HepG2 (cell line): ENCODE data around the gene MXRA7. TPM values are rescaled to one million over a fixed set of nuclear protein-coding genes. Genes with fewer than 3 reads are reported as not detected.

ENCODE experiments used
- ATAC-seq: fragments of 200-7000 bp; cut with Tn5 transposase; 3 replicates; pipeline ENCODE4 v1.9.1; 2020; ENCODE audit warnings: mild to moderate bottlenecking, moderate library complexity
- BruUV-seq: library from RNA; stranded (reverse); fragments of 400-500 nt; replicated peaks from 2 replicates; lab custom pipeline; 2021; lab: Mats Ljungman, UMichigan
- CTCF ChIA-PET: fragments of 300-600 bp; formaldehyde crosslinking; extraction: SDS; loops from one replicate; lab custom pipeline; 2021; ENCODE audit warnings: low total read pairs, inconsistent platforms, low intra/inter-chr PET ratio; lab: Yijun Ruan, JAX
- POLR2A ChIA-PET: fragments of 350-600 bp; sonication (Branson Sonifier 250); formaldehyde crosslinking; loops from one replicate; lab custom pipeline; 2020; ENCODE audit warnings: antibody characterized with exemption, inconsistent platforms; lab: Yijun Ruan, JAX
- DNase-seq: peaks from one replicate; pipeline ENCODE4 v3.0.0-alpha.2; 2015; ENCODE audit warnings: low spot score
- FAIRE-seq: peaks from 3 replicates; lab custom pipeline; 2011; peaks lifted over from hg19 to GRCh38; lab: Jason Lieb, UNC
- H2AFZ ChIP-seq: one replicate; pipeline ENCODE4 v1.6.1; 2011; ENCODE audit warnings: low read length, inconsistent platforms
- H3K27ac ChIP-seq: fragments of 300-600 bp; 3 replicates; pipeline ENCODE4 v1.8.0; 2011; ENCODE audit warnings: mixed run types, mild to moderate bottlenecking, mixed read lengths, low read length, inconsistent platforms; ENCODE audit not compliant: insufficient read depth; ENCODE audit errors: extremely low read length
- H3K27me3 ChIP-seq, 2 experiments: fragments of 200-600 bp in 1 of 2; 2 replicates in 1 of 2; 3 replicates in 1 of 2; pipeline versions ENCODE4 v1.6.0 to v1.8.0; 2011; ENCODE audit warnings: low read length in 2 of 2, mild to moderate bottlenecking in 2 of 2, moderate library complexity in 2 of 2, inconsistent platforms in 1 of 2; ENCODE audit not compliant: insufficient read depth in 2 of 2, control insufficient read depth in 1 of 2
- H3K36me3 ChIP-seq, 2 experiments: fragments of 200-600 bp in 1 of 2; replicated peaks in 1 of 2; 2 replicates in 1 of 2; 3 replicates in 1 of 2; pipeline versions ENCODE4 v1.5.1 to v1.8.0; 2011; ENCODE audit warnings: low read length in 2 of 2, inconsistent platforms in 1 of 2; ENCODE audit not compliant: insufficient read depth in 2 of 2, control insufficient read depth in 1 of 2
- H3K4me1 ChIP-seq: 2 replicates; pipeline ENCODE4 v1.5.1; 2012; ENCODE audit warnings: low read length, inconsistent platforms; ENCODE audit not compliant: insufficient read depth
- H3K4me2 ChIP-seq: 2 replicates; pipeline ENCODE4 v1.6.0; 2011; ENCODE audit warnings: low read depth, low read length, inconsistent platforms
- H3K4me3 ChIP-seq, 3 experiments: fragments of 200-600 bp in 1 of 3; sonication (generic), shearing (Covaris generic) in 1 of 3; replicated peaks in 1 of 3; 2 replicates each; pipeline ENCODE4 v1.5.1; 2011 to 2016; ENCODE audit warnings: low read length in 3 of 3, inconsistent platforms in 2 of 3, low read depth in 2 of 3, mild to moderate bottlenecking in 2 of 3, control low read depth in 1 of 3, mixed read lengths in 1 of 3; ENCODE audit not compliant: insufficient read depth in 1 of 3
- H3K79me2 ChIP-seq: one replicate; pipeline ENCODE4 v1.6.1; 2011; ENCODE audit warnings: low read length, inconsistent platforms; ENCODE audit not compliant: insufficient read depth
- H3K9ac ChIP-seq: 2 replicates; pipeline ENCODE4 v1.6.0; 2011; ENCODE audit warnings: mild to moderate bottlenecking, low read depth, low read length, inconsistent platforms; ENCODE audit not compliant: insufficient read depth
- H3K9me3 ChIP-seq: 2 replicates; pipeline ENCODE4 v1.5.1; 2012; ENCODE audit warnings: mild to moderate bottlenecking, low read length
- H4K20me1 ChIP-seq: 2 replicates; pipeline ENCODE4 v1.6.0; 2011; ENCODE audit warnings: inconsistent platforms, mild to moderate bottlenecking, low read length, moderate library complexity; ENCODE audit not compliant: insufficient read depth
- HOMEZ ChIP-seq: IDR thresholded peaks from 2 replicates; pipeline ENCODE4 v1.6.1; 2016; ENCODE audit warnings: low read depth
- NFKB2 ChIP-seq: sonication (generic); formaldehyde crosslinking; IDR thresholded peaks from 2 replicates; pipeline ENCODE4 v1.4.0; 2020; ENCODE audit warnings: missing genetic modification reagents, borderline replicate concordance
- PHF20 ChIP-seq: sonication (generic); formaldehyde crosslinking; IDR thresholded peaks from 2 replicates; pipeline ENCODE4 v1.5.0; 2020; ENCODE audit warnings: mild to moderate bottlenecking, missing genetic modification reagents
- RXRA ChIP-seq: sonication (generic); formaldehyde crosslinking; IDR thresholded peaks from 2 replicates; pipeline ENCODE4 v1.5.1; 2020; ENCODE audit warnings: missing genetic modification reagents
- WGBS: methylation state at CpG from one replicate; pipeline ENCODE4 v1.1.6; 2017; ENCODE audit warnings: low lambda C conversion rate; 5-methylcytosine and 5-hydroxymethylcytosine counted together
- in situ Hi-C: cut with HindIII; loops from 2 replicates; pipeline ENCODE4 v1.10.0; 2017; ENCODE audit warnings: low pct_unique_long_range_greater_than_20kb; ENCODE audit not compliant: extremely low pct_ligation_motif_present
- intact Hi-C: fragments of 100-400 bp; cut with micrococcal nuclease; formaldehyde crosslinking; loops from one replicate; pipeline ENCODE4 v1.10.0; 2022; ENCODE audit not compliant: unreplicated experiment
- polyA plus RNA-seq, 8 experiments: library from polyadenylated mRNA; depleted of rRNA in 3 of 8; stranded (reverse) in 7 of 8; unstranded in 1 of 8; fragments of >200 nt; fragmentation: Illumina TruSeq in 4 of 8; extraction: Trizol in 4 of 8; gene quantifications; 2 replicates each; pipeline versions ENCODE4 v1.2.1 to v1.2.3, GENCODE V29; 2011 to 2016; ENCODE audit warnings: low read depth in 4 of 8, missing spikeins in 1 of 8, mixed read lengths in 1 of 8; ENCODE audit not compliant: insufficient read depth in 1 of 8
- total RNA-seq, 5 experiments: library from RNA; depleted of rRNA; stranded (reverse); fragments of >200 nt; fragmentation: Illumina TruSeq; extraction: Trizol; gene quantifications; 2 replicates each; pipeline ENCODE4 v1.2.3, GENCODE V29; 2016; ENCODE audit warnings: low read depth in 1 of 5
- TF ChIP-seq, protein P1 (sequence below): sonication (generic); formaldehyde crosslinking; IDR thresholded peaks from 2 replicates; pipeline ENCODE4 v1.4.0; 2020; ENCODE audit warnings: missing genetic modification reagents

Gene MXRA7
- total and polyA plus RNA-seq, 2 of the 13 experiments (the other 11 are each of a cell fraction or from before 2014, with no cell fraction given): 44.8 to 112 TPM

DNA sequence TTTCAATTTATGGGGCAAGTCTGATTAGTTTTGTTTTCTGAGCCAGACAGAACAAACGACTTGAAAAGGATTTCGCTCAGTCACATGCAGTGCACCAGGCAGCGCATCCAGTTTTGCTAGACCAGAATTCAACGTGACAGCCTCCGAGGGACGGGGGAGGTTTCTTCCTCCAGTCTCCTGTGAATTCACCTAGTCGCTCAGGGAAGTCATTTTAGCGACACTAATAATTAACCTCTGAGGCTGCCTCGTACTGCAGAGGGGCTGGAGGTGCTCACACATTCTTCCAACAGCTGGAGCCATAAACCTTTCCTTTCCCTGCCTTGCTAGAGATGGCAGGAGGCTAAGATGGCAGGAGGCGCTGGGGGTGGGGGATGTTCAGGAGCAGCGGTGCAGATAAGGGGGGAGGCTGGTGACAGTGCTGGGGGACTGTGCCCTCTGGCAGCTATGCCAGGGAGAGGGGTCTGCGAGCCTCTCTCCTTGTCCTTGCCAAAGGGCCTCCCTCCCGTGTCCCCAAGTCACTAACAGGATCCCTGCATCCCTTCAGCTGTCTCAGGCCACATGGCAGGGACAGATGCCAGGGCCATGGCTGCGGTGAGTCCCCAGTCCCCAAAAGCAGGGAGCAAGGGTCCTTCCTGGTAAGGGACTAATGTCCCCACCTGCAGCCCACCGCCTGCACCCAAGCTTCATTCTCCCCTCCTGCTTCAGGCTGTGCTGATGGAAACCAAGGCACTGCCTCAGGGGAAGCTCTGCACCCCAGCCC is 24.0 kb downstream of the MXRA7 start:
- BruUV-seq: no TSS peak
- in situ Hi-C loops: no loop called here
- no peak overlapping the region for H3K27ac ChIP-seq

GRCh38 chr17:76685846-76686245 is 24.9 kb downstream of the MXRA7 start:
- ATAC-seq: no peak
- no peaks in the 10 kb centered on the region for H3K9me3 ChIP-seq
- H3K79me2 ChIP-seq: no peaks in the 10 kb centered on the region
- no peak for TF ChIP-seq HOMEZ (CRISPR knock-in tag)
- peaks cover 45% of the 10 kb centered on the region for H3K4me1 ChIP-seq
- no peaks in the 10 kb centered on the region for H3K27me3 ChIP-seq
- BruUV-seq: no TSS peak
- FAIRE-seq: no peak
- no peak overlapping the region for H3K4me3 ChIP-seq
- H3K9ac ChIP-seq: no peak overlapping the region
- POLR2A ChIA-PET: interaction anchor here (0.9 kb wide), 1 partner anchor 14 kb away, joined by 4 read pairs; no protein-coding TSS in a partner anchor
- no peak overlapping the region for H2AFZ ChIP-seq
- H4K20me1 ChIP-seq: no peaks in the 10 kb centered on the region
- in situ Hi-C loops: no loop called here
- no peak for DNase-seq
- WGBS: 96% methylated on average over 8 of the region's 8 CpGs
- no peak overlapping the region for H3K27ac ChIP-seq
- peaks cover 7 to 15% of the 10 kb centered on the region in 2 experiments; a peak in 4 of 5 replicates for H3K36me3 ChIP-seq
- H3K4me2 ChIP-seq: no peak overlapping the region
- intact Hi-C loops: no loop called here
- CTCF ChIA-PET: no interaction called here

More for the DNA sequence above, 24.0 kb downstream of the MXRA7 start:
- Histone ChIP-seq H3K9ac (no peak overlapping the region), H3K36me3 (peaks cover 7 to 12% of the 10 kb centered on the region in 2 experiments; a peak in 4 of 5 replicates), H3K4me3 (no peak overlapping the region), H3K9me3 (no peaks in the 10 kb centered on the region), H2AFZ (no peak overlapping the region), H3K4me2 (no peak overlapping the region), H3K79me2 (no peaks in the 10 kb centered on the region), H4K20me1 (no peaks in the 10 kb centered on the region), H3K27me3 (no peaks in the 10 kb centered on the region), H3K4me1 (peaks cover 54% of the 10 kb centered on the region)
- WGBS: 93% methylated on average over 14 of the region's 15 CpGs
- no peak for FAIRE-seq
- ATAC-seq: no peak
- POLR2A ChIA-PET: interaction anchor here (2.7 kb wide), 1 partner anchor 15 kb away, joined by 15 read pairs; no protein-coding TSS in a partner anchor
- intact Hi-C loops: no loop called here
- CTCF ChIA-PET: no interaction called here
- TF ChIP-seq RXRA (CRISPR knock-in tag) (peak; percentile 9; the same call in 1 of the 2 replicates), PHF20 (CRISPR knock-in tag) (0 out of 2 replicates have a peak, but pooled peaks have one; percentile 18), NFKB2 (CRISPR knock-in tag) (peak; percentile 16; the same call in 1 of the 2 replicates)
- TF ChIP-seq, protein P1, sequence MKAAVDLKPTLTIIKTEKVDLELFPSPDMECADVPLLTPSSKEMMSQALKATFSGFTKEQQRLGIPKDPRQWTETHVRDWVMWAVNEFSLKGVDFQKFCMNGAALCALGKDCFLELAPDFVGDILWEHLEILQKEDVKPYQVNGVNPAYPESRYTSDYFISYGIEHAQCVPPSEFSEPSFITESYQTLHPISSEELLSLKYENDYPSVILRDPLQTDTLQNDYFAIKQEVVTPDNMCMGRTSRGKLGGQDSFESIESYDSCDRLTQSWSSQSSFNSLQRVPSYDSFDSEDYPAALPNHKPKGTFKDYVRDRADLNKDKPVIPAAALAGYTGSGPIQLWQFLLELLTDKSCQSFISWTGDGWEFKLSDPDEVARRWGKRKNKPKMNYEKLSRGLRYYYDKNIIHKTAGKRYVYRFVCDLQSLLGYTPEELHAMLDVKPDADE (CRISPR knock-in tag): no peak
- no peak for DNase-seq
